SK-MEL-5 (cell line): ENCODE results near the gene AGPAT2. TPM values are rescaled to one million over a fixed set of nuclear protein-coding genes. Genes with fewer than 3 reads are reported as not detected.

Experiments used
- DNase-seq: peaks from one replicate; pipeline ENCODE4 v3.0.0-alpha.2; 2016; ENCODE audit warnings: low read depth, low spot score
- in situ Hi-C: cut with HindIII; loops from 2 replicates; pipeline ENCODE4 v1.10.0; 2016; ENCODE audit warnings: low sequenced_read_pairs, high pct_unique_total_duplicates, low pct_unique_long_range_greater_than_20kb
- total RNA-seq: library from RNA; depleted of rRNA; stranded (reverse); fragments of >200 nt; shearing (Covaris generic); gene quantifications from 2 replicates; pipeline ENCODE4 v1.2.3, GENCODE V29; 2014

AGPAT2 gene
- total RNA-seq, 1 experiment from 2014 or later = 52.3 TPM

DNA sequence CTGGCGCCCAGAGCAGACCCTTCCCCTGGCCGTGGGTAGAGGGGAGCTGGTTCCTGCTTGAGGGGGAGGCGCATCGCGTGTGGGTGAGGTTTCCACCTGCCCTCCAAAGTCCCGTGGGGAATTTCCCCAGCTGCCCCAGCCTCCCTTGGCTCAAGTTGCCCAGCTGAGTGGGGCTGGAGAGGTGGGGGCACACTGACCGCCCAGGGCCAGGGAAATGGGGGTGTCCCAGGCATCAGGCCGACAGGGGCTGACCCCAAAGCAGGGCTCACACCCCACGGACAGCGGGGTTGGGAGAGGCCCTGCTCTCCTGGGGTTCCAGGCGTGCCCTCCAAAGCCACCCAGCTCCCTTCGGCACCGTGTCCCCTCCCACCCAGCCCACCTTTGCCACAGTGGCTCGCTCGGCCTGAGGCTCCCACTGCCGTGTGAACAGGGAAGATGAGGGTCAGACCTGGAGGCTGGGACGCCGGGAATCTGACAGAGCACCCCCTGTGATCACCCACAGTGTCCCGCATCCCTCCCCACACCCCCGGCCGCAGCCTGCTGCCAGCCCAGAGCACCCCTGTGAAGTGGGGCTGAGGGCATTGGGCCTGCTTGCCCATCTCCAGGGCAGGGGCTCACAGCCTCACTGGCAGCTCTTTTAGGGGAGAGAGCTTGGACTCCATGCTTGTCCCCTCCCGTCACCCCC is 25.5 kb downstream of the AGPAT2 start:
- DNase-seq = no peak
- in situ Hi-C loops = no loop called here

DNA sequence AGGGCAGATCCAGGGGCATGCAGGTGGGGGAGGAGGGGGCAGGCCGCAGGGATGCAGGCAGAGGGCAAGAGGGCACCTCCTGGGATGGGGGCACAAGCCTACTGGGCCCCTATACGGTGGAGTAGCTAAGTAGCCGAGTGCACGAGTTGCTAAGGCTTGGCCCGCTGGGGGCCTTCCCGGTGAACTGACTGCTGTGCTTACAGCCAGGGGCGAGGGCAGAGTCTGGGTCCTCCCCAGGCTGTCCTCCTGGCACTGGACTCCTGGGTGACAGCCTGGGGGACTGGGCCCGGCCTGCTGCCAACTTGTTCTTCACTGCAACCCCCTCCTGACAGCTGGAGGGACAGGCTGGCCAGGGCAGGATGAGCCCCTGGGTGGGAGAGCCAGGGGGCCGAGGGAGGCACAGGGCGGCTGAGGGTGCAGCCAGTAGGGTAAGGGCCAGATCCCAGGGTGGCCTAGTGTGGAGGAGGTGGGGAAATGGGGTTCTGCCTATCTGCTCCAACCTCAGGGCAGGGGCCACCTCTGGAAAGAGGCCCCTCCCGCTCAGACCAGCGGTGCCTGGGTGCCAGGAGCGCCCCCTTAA is 26.2 kb downstream of the AGPAT2 start:
- in situ Hi-C loops = no loop called here
- DNase-seq = no peak

- no peak for DNase-seq
- in situ Hi-C loops = no loop called here
These were observed 27.1 kb downstream of the AGPAT2 start for GRCh38 chr9:136659861-136660784.

DNA sequence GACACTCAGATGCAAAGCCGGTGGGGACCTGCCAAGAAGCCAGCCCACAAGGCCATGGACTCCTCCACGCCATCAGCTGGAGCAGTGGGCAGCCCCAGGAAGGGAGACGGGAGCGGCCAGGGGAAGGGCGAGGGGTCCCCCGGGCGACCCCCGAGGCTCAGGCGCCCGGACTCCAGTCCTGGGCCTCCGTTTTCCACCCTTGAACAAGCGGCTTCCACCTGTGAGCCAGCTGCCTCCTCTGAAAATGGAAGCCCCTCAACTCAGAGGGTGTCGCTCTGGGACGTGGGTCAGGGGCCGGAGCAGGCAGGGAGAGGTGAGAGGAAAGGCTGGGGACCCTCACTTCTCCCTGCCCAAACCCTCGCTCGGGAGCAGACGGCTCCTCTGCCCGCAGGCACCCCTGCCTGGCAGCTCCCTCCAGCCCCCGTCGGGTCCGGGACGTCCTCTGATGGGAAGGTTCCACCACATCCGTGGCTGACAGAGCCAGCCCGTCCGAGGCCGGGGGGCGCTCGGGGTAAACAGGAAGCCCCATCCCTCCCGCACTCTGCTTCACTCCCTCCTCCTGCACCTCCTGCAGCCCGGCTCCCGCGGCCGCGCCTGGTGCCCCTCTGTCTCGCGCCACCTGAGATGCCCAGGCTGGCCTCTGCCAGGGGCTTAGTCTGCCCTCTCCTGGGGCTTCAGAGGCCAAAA is 28.3 kb downstream of the AGPAT2 start:
- DNase-seq = no peak
- in situ Hi-C loops = no loop called here

- no peak for DNase-seq
- in situ Hi-C loops = no loop called here
These were observed 29.0 kb downstream of the AGPAT2 start for GRCh38 chr9:136657974-136658848.

DNA sequence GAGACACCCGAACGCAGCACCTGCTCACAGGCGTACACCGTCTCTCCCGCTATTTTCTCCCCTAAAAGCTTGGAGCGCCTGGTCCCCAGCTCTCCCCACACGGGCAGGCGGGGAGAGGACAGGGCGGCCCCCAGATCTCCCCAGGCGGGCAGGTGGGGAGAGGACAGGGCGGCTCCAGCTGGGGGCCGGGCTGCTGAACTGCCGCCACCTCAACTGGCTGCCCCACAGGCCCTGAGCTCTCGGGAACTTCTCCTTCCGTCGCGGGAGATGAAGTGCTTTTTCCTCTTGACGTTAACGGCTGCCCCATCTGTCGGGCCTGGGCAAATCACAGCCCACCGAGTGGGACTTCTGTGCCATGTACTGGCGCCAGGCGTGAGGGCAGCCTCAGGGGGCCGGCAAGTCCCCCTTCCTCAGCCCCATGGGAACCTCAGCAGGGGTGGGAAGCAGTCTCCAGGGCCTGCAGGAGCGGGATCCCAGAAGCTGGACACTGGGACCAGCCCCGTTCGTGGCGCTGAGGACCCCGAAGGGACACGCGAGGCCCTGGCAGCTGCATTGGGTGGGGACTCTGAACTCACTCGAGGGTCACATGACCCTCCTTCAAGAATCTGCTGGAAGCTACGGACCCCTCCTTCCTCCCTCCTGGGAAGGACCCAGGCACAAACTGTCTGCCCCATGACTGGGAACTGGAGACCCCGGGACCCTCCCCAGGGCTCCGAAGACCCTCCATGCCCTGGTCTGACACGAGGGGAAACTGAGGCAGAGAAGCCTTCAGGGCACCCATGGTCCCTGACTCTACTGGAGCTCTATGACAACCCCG is 30.3 kb downstream of the AGPAT2 start:
- in situ Hi-C loops = no loop called here
- DNase-seq = no peak

- in situ Hi-C loops = no loop called here
- DNase-seq = no peak
These were observed 31.0 kb downstream of the AGPAT2 start for GRCh38 chr9:136656183-136656738.

- in situ Hi-C loops = no loop called here
- DNase-seq = no peak
These were observed 31.6 kb downstream of the AGPAT2 start for GRCh38 chr9:136655536-136656182.

DNA sequence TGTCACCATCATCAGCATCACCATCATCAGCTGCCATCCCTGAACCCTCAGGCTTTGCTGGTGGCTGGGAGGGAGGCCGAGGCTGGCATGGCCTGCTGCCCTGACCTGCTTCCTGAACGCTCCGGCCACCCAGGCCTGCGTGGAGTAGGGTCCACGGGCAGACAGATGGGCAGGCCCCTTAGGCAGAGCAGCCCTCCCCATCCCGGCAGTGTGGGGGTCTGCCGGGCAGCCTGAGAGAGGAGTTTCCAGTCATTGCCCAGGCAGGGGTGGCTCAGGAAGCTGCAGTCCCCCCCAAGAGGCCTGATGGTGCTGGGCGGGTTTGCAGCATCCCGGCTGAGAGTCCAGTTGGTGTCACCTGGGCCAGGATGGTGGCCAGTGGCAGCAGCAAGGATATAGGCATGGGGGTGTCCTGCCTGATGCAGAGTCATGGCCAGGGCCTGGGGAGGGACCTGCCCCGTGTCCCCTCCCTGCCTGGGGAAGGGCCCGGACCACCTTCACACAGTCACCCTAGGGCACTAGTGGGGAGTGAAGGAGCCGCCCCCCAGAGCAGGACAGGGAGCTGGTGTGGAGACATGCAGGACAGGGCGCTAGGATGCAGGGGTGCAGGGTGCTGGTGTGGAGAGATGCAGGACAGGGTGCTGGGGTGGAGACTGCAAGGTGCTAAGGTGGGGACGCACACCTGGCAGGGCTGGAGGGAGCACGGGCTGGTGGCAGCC is 32.3 kb downstream of the AGPAT2 start:
- in situ Hi-C loops = no loop called here
- DNase-seq = no peak

GRCh38 chr9:136653323-136654079 is 33.8 kb downstream of the AGPAT2 start:
- no peak for DNase-seq
- in situ Hi-C loops = no loop called here

GRCh38 chr9:136651860-136652259 is 35.4 kb downstream of the AGPAT2 start:
- in situ Hi-C loops = no loop called here
- DNase-seq = no peak

DNA sequence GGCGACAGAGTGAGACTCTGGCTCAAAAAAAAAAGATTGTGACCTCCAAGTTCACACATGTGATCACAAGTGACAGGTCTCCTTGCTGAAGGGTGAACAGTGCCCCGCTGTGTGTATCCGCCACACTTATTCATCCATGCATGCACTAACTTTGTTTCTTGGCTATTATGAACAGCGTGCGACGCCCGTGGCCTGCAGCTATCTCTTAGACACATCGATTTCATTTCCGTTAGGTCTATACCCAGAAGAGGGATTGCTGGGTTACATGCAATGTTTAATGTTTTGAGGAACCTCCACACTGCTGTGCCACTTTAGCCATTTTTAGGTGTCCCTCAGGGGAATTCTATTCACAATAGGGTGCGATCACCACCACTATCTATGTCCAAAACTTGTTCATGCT is 36.6 kb downstream of the AGPAT2 start:
- in situ Hi-C loops = no loop called here

DNA sequence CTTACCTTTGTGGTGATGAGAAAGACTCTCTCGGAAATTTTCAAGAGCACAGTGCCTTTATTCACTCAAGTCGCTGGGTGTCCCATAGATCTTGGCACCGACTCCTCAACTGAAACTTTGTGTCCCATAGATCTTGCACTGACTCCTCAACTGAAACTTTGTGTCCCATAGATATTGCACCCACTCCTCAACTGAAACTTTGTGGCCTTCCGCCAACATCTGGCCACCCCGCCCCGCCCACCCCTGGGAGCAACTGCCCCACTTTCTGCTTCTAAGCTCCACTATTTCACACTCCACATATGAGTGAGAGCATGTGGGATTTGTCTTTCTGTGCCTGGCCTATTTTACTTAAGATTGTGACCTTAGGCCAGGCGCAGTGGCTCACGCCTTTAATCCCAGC is 37.2 kb downstream of the AGPAT2 start:
- no peak for DNase-seq
- in situ Hi-C loops = no loop called here

More for the DNA sequence above, 36.6 kb downstream of the AGPAT2 start:
- DNase-seq = no peak

- DNase-seq = no peak
- in situ Hi-C loops = no loop called here
These were observed 38.5 kb downstream of the AGPAT2 start for GRCh38 chr9:136648751-136649150.
